Tibial nerve (tissue), 4 donors: Measurements from ENCODE around the gene PRDM1. TPM values are rescaled to one million over a fixed set of nuclear protein-coding genes. Genes with fewer than 3 reads are reported as not detected.
A peak's percentile ranks its signal among the peaks of the same experiment; 100 is the strongest.

Experiments
- DNase-seq, 2 donors: peaks; one replicate each; pipeline ENCODE4 v3.0.0-alpha.2; 2019; ENCODE audit warnings: low spot score in 2 of 2
- H3K27ac ChIP-seq, 4 donors: fragments of 200-600 bp; sonication (generic) in 3 of 4; one replicate each; pipeline ENCODE4 v1.5.1; 2017 to 2019; ENCODE audit warnings: mild to moderate bottlenecking in 1 of 4
- H3K27me3 ChIP-seq, 2 donors: fragments of 200-600 bp; sonication (generic) in 1 of 2; one replicate each; pipeline versions ENCODE4 v1.5.1 to v1.6.0; 2017 to 2019
- H3K36me3 ChIP-seq, 3 donors: fragments of 200-600 bp; sonication (generic); one replicate each; pipeline ENCODE4 v1.5.1; 2018 to 2019
- H3K4me1 ChIP-seq, 4 donors: fragments of 200-600 bp; sonication (generic) in 3 of 4; one replicate each; pipeline ENCODE4 v1.5.1; 2017 to 2019
- H3K4me3 ChIP-seq, 4 donors: fragments of 200-600 bp; sonication (generic) in 3 of 4; one replicate each; pipeline ENCODE4 v1.5.1; 2017 to 2019; ENCODE audit warnings: mild to moderate bottlenecking in 1 of 4, moderate library complexity in 1 of 4
- H3K9me3 ChIP-seq, 4 donors: fragments of 200-600 bp; sonication (generic) in 3 of 4; one replicate each; pipeline ENCODE4 v1.5.1; 2017 to 2019
- CTCF ChIP-seq, 5 experiments: fragments of 200-600 bp in 3 of 5; fragments of 450-650 bp in 2 of 5; sonication (generic) in 3 of 5; IDR thresholded peaks; one replicate each; pipeline ENCODE4 v1.5.1; 2016 to 2019; ENCODE audit warnings: antibody characterized with exemption in 5 of 5, mild to moderate bottlenecking in 3 of 5, moderate library complexity in 2 of 5
- EP300 ChIP-seq, 2 donors: sonication (generic); formaldehyde crosslinking; IDR thresholded peaks; one replicate each; pipeline ENCODE4 v1.6.1; 2017; ENCODE audit warnings: antibody characterized with exemption in 2 of 2, mild to moderate bottlenecking in 1 of 2
- POLR2A ChIP-seq, 2 donors: fragments of 450-650 bp; IDR thresholded peaks; one replicate each; pipeline ENCODE4 v1.6.1; 2017; ENCODE audit warnings: antibody characterized with exemption in 2 of 2, mild to moderate bottlenecking in 2 of 2, moderate library complexity in 2 of 2
- WGBS, 2 donors: methylation state at CpG; one replicate each; pipeline ENCODE4 v1.1.5; 2018; 5-methylcytosine and 5-hydroxymethylcytosine counted together
- total RNA-seq, 4 donors: library from RNA; depleted of rRNA; stranded (reverse); fragments of >200 nt; gene quantifications; one replicate each; pipeline ENCODE4 v1.1.0, GENCODE V29; 2016

The PRDM1 gene
- total RNA-seq, 4 donors from 2014 or later = 2.1 to 17.3 (median 5.6) TPM

GRCh38 chr6:106085692-106085983, 498 bp upstream of the PRDM1 start:
- WGBS, 2 donors = 2 to 5% methylated on average over 6 of the region's 6 CpGs
- peaks cover 0 to 33% (median 10%) of the 10 kb centered on the region in 4 donors for H3K4me1 ChIP-seq
- peaks cover 0 to 23% of the 10 kb centered on the region in 2 donors for H3K27me3 ChIP-seq
- peak overlapping the region in 3 of 4 donors; percentile 15 to 73 (median 42) for H3K27ac ChIP-seq
- peak overlapping the region; percentile 19 to 51 (median 44) for H3K4me3 ChIP-seq
- no peaks in the 10 kb centered on the region for H3K36me3 ChIP-seq
- H3K9me3 ChIP-seq = no peaks in the 10 kb centered on the region
- TF ChIP-seq CTCF (IDR thresholded peaks at IDR 0.05) (no peak), EP300 (IDR thresholded peaks at IDR 0.05) (no peak), POLR2A (IDR thresholded peaks at IDR 0.05) (no peak)
- no peak for DNase-seq

- peak overlapping the region; percentile 19 to 51 (median 44) for H3K4me3 ChIP-seq
- DNase-seq = no peak
- peak overlapping the region in 2 of 4 donors; percentile 67 to 73 for H3K27ac ChIP-seq
- H3K4me1 ChIP-seq = peaks cover 0 to 33% (median 10%) of the 10 kb centered on the region in 4 donors
- 21 to 25% methylated on average over 3 of the region's 3 CpGs for WGBS, 2 donors
- H3K9me3 ChIP-seq = no peaks in the 10 kb centered on the region
- peaks cover 0 to 23% of the 10 kb centered on the region in 2 donors for H3K27me3 ChIP-seq
- H3K36me3 ChIP-seq = no peaks in the 10 kb centered on the region
- no peak for TF ChIP-seq CTCF (IDR thresholded peaks at IDR 0.05)
- no peak for TF ChIP-seq POLR2A (IDR thresholded peaks at IDR 0.05)
- TF ChIP-seq EP300 (IDR thresholded peaks at IDR 0.05) = no peak
Measured at GRCh38 chr6:106086814-106087175, 659 bp downstream of the PRDM1 start.

GRCh38 chr6:106087548-106088325, 1.6 kb downstream of the PRDM1 start:
- peak in 1 of 2 donors; percentile 29 for DNase-seq
- Histone ChIP-seq H3K27ac (peak overlapping the region in 3 of 4 donors; percentile 20 to 73 (median 64)), H3K27me3 (peaks cover 0 to 23% of the 10 kb centered on the region in 2 donors), H3K4me3 (peak overlapping the region; percentile 8 to 51 (median 34)), H3K36me3 (no peaks in the 10 kb centered on the region), H3K4me1 (peaks cover 0 to 33% (median 10%) of the 10 kb centered on the region in 4 donors), H3K9me3 (no peaks in the 10 kb centered on the region)
- TF ChIP-seq CTCF (IDR thresholded peaks at IDR 0.05) (no peak), EP300 (IDR thresholded peaks at IDR 0.05) (peak in 1 of 2 donors; percentile 64), POLR2A (IDR thresholded peaks at IDR 0.05) (peak in 1 of 2 donors; percentile 10)
- 45% methylated on average over 13 of the region's 13 CpGs for WGBS, 2 donors

- Histone ChIP-seq H3K4me3 (peak overlapping the region in 1 of 4 donors; percentile 51), H3K27me3 (peaks cover 0 to 23% of the 10 kb centered on the region in 2 donors)
- DNase-seq = no peak
Measured at GRCh38 chr6:106090001-106090400, 3.9 kb downstream of the PRDM1 start.

More at GRCh38 chr6:106090001-106090400, 3.9 kb downstream of the PRDM1 start:
- no peaks in the 10 kb centered on the region for H3K36me3 ChIP-seq
- no peaks in the 10 kb centered on the region for H3K9me3 ChIP-seq
- WGBS, 2 donors = 64 to 72% methylated on average over 4 of the region's 4 CpGs
- TF ChIP-seq EP300 (IDR thresholded peaks at IDR 0.05) (no peak), POLR2A (IDR thresholded peaks at IDR 0.05) (no peak), CTCF (IDR thresholded peaks at IDR 0.05) (no peak)
- H3K4me1 ChIP-seq = peaks cover 0 to 27% (median 14%) of the 10 kb centered on the region in 4 donors
- no peak overlapping the region for H3K27ac ChIP-seq
